ENCODE results near the gene VCL. TPM values are rescaled to one million over a fixed set of nuclear protein-coding genes. Genes with fewer than 3 reads are reported as not detected.
A peak's percentile ranks its signal among the peaks of the same experiment; 100 is the strongest.
"Not testable (repeated sequence)": the region's sequence is repeated elsewhere in the genome, so short reads cannot be mapped to it uniquely, and the experiment has no call there.

VCL gene
- total RNA-seq, 2 donors from 2014 or later, result 99.9 to 179 TPM

DNA sequence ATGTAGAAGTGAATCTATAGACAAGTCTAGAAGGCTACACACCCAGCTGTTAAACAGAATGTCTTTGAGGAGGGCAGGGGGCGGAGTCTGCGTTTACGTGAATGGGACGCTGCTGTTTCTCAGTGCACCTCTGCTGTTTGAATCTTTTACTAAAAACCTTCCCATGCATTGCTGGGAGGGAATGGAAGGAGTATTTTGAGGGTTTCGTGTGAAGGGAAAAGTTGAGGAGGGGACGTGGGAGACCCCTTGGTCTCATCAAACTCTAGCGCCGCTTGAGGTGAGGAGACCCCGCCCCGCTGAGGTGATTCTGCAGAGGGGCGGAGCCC, 492 bp upstream of the VCL start:
- Histone ChIP-seq H3K4me1 (peaks cover 3% of the 10 kb centered on the region), H3K9me3 (no peaks in the 10 kb centered on the region), H3K9ac (ENCODE audit: low read depth in 2 of 2, low read length in 2 of 2) (peak overlapping the region in 1 of 2 donors; percentile 98), H3K27me3 (no peaks in the 10 kb centered on the region), H3K36me3 (no peaks in the 10 kb centered on the region), H3K4me3 (peak overlapping the region; percentile 84), H3K27ac (peak overlapping the region; percentile 97)
- intact Hi-C loops (cut with DNase I), result no loop called here
- TF ChIP-seq, protein P1, sequence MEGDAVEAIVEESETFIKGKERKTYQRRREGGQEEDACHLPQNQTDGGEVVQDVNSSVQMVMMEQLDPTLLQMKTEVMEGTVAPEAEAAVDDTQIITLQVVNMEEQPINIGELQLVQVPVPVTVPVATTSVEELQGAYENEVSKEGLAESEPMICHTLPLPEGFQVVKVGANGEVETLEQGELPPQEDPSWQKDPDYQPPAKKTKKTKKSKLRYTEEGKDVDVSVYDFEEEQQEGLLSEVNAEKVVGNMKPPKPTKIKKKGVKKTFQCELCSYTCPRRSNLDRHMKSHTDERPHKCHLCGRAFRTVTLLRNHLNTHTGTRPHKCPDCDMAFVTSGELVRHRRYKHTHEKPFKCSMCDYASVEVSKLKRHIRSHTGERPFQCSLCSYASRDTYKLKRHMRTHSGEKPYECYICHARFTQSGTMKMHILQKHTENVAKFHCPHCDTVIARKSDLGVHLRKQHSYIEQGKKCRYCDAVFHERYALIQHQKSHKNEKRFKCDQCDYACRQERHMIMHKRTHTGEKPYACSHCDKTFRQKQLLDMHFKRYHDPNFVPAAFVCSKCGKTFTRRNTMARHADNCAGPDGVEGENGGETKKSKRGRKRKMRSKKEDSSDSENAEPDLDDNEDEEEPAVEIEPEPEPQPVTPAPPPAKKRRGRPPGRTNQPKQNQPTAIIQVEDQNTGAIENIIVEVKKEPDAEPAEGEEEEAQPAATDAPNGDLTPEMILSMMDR (IDR thresholded peaks at IDR 0.05), result no peak
- DNase-seq, result no peak

DNA sequence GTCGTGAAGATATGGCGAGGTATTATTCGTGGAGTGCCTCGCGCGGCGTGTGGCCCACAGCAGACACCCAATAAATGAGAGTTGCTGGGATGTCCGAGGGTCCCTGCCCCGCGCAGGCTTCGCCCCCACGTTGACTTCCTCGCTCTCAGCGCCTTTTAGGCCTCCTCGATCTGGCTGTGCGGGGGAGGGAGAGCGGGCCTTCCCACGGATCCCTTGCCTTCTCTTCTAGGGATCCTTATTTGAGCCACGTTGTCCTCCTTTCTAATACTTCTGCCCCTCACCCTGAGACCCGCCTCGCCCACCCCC, 660 bp downstream of the VCL start:
- Histone ChIP-seq H3K27me3 (no peaks in the 10 kb centered on the region), H3K4me1 (peaks cover 3% of the 10 kb centered on the region), H3K27ac (peak overlapping the region; percentile 97), H3K4me3 (peak overlapping the region; percentile 84), H3K9me3 (no peaks in the 10 kb centered on the region), H3K9ac (ENCODE audit: low read depth in 2 of 2, low read length in 2 of 2) (peak overlapping the region; percentile 91 to 98), H3K36me3 (no peaks in the 10 kb centered on the region)
- intact Hi-C loops (cut with DNase I), result no loop called here
- DNase-seq, result no peak
- TF ChIP-seq, protein P1 (IDR thresholded peaks at IDR 0.05), result no peak

DNA sequence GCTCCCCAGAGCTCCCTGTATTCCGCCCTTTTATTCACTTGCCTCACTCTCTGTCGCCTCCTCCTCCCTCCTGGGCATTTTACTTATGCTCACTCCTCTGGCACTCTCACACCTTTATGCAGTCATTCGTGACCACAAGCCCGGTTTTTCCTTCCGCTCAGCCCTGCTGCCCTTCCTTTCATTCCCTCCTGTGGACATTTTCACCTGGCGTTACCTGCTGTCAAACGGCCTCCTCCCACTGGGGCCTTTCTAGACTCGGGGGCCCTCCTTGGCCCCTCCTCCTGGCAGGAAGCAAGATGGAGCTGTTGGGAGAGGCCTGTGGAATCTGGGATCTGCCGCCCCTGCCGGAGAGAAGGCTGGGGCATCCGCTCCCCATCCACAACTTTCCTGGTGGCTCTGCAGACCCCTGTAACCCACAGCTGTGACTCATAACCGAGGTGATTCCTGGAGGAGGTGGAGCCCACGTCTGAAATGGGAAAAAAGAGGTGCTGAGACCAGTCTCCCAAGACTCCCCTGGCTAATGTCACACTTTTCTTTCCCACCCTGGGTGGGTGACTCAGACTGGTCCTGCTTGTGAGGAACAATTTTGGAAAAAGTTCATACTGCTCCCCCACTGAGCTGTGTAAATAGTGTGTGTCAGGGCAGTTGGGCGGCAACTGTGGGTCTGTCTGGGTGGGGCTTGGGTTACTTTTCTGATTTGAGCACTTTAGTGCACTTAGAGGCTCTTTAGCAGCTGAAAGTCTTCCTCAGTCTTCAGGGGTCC, 1.2 kb downstream of the VCL start:
- Histone ChIP-seq H3K9ac (ENCODE audit: low read depth in 2 of 2, low read length in 2 of 2) (peak overlapping the region; percentile 91 to 98), H3K4me3 (peak overlapping the region; percentile 84), H3K36me3 (no peaks in the 10 kb centered on the region), H3K27ac (peak overlapping the region; percentile 97), H3K9me3 (no peaks in the 10 kb centered on the region), H3K4me1 (peaks cover 3% of the 10 kb centered on the region), H3K27me3 (no peaks in the 10 kb centered on the region)
- DNase-seq, result peak; percentile 72
- intact Hi-C loops (cut with DNase I), result no loop called here
- TF ChIP-seq, protein P1 (IDR thresholded peaks at IDR 0.05), result no peak

DNA sequence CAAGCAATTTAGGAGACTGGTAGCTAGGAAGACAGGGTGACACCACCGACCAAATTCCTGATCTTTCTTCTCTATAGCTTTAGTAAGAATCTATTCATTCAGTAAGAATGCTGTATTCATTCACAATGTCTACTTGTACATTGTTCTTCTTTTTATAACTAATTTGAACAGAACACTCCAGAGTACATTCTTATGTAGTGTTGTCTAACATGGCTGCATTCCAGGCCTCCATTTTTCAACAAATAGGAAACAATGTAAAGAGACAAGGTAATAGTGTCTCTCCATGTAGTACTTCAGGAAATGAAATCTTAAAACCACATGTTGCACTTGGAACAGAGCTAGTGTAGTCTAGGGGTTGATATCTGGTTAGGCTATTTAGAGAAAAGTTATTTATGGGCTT, 1.8 kb downstream of the VCL start:
- Histone ChIP-seq H3K9ac (ENCODE audit: low read depth in 2 of 2, low read length in 2 of 2) (peak overlapping the region in 1 of 2 donors; percentile 98), H3K27me3 (no peaks in the 10 kb centered on the region), H3K9me3 (no peaks in the 10 kb centered on the region), H3K4me1 (peaks cover 3% of the 10 kb centered on the region), H3K27ac (peak overlapping the region; percentile 97), H3K36me3 (no peaks in the 10 kb centered on the region), H3K4me3 (peak overlapping the region; percentile 84)
- intact Hi-C loops (cut with DNase I), result no loop called here
- TF ChIP-seq, protein P1 (IDR thresholded peaks at IDR 0.05), result no peak
- DNase-seq, result no peak

DNA sequence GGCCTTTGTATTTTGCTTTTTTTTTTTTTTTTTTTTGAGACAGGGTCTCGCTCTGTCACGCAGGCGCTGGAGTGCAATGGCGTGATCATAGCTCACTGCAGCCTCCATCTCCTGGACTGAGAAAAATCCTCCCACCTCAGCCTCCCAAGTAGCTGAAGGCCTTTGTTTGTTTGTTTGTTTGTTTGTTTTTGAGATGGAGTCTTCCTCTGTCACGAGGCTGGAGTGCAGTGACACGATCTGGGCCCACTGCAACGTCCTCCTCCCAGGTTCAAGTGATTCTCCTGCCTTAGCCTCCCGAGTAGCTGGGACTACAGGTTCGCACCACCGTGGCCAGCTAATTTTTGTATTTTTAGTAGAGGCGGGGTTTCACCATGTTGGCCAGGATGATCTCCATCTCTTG, 2.3 kb downstream of the VCL start:
- H3K4me3 ChIP-seq, result not testable (repeated sequence)

DNA sequence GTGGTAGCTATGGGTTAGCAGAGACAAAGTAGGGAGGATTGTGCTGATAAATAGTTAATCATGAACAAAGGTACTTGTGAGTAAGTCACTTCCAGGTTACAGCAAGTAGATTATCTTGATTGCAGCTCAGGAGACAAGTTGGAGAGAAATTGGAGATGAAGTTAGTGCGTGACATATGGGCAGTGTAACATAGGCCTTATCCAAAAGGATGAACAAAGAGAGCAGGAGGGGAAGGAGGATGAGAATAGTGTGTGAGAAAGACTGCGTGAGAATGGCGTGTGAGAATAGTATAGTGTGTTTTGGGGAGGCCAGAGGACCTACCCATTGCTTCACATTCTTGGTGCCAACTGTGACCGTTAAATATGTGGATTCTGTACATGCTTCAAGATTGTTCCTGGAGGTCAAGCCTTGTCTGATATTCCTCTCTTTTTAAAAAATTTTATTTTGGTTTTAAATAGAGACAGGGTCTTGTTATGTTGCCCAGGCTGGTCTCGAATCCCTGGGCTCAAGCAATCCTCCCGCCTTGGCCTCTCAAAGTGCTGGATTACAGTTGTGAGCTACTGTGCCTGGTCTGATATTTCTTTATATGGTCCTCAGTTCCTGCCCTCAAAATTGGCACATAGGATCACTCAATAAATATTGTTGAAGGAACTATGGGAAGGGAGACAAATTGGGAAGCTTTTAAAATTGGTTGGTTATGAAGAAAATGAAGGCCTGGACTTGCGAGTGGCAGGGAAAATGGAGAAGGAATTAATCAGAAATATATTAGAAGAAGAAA, 3.2 kb downstream of the VCL start:
- Histone ChIP-seq H3K4me1 (peaks cover 3% of the 10 kb centered on the region), H3K27ac (no peak overlapping the region), H3K36me3 (no peaks in the 10 kb centered on the region), H3K27me3 (no peaks in the 10 kb centered on the region), H3K4me3 (no peak overlapping the region), H3K9me3 (no peaks in the 10 kb centered on the region), H3K9ac (ENCODE audit: low read depth in 2 of 2, low read length in 2 of 2) (no peak overlapping the region)
- TF ChIP-seq, protein P1 (IDR thresholded peaks at IDR 0.05), result no peak
- no peak for DNase-seq
- intact Hi-C loops (cut with DNase I), result no loop called here

More for the DNA sequence above, 2.3 kb downstream of the VCL start:
- Histone ChIP-seq H3K9ac (ENCODE audit: low read depth in 2 of 2, low read length in 2 of 2) (peak overlapping the region in 1 of 2 donors; percentile 98), H3K27ac (peak overlapping the region; percentile 97)
- H3K4me1 ChIP-seq; H3K27me3 ChIP-seq; H3K36me3 ChIP-seq; DNase-seq; intact Hi-C loops (cut with DNase I); H3K9me3 ChIP-seq: not testable (repeated sequence)

Data from colonic mucosa (tissue), 4 donors.